HEK293 (cell line): ENCODE data around the gene FOXN3.

Source experiments
- CTCF ChIA-PET: fragments of 350-600 bp; formaldehyde crosslinking; extraction: SDS; loops from one replicate; lab custom pipeline; 2021; ENCODE audit warnings: antibody characterized with exemption; lab: Yijun Ruan, JAX
- POLR2A ChIA-PET: fragments of 300-600 bp; formaldehyde crosslinking; extraction: SDS; loops from one replicate; lab custom pipeline; 2020; ENCODE audit warnings: antibody characterized with exemption, inconsistent platforms; lab: Yijun Ruan, JAX
- H3K27ac ChIP-seq: fragments of 200-500 bp; sonication (Bioruptor generic); 2 replicates; pipeline ENCODE4 v1.5.1; 2014; ENCODE audit warnings: low read depth, low read length, control low read depth, inconsistent platforms; ENCODE audit errors: extremely low read depth
- H3K36me3 ChIP-seq, 2 experiments: fragments of 200-500 bp in 1 of 2; sonication (Bioruptor generic) in 1 of 2; 1 replicate in 1 of 2; 2 replicates in 1 of 2; pipeline ENCODE4 v1.5.1; 2014 to 2017; ENCODE audit warnings: inconsistent platforms in 2 of 2, low read length in 2 of 2; ENCODE audit not compliant: control insufficient read depth in 2 of 2, insufficient read depth in 1 of 2
- H3K4me1 ChIP-seq: fragments of 200-500 bp; sonication (Bioruptor generic); 2 replicates; pipeline ENCODE4 v1.5.1; 2014; ENCODE audit warnings: mild to moderate bottlenecking, low read length, inconsistent platforms; ENCODE audit not compliant: control insufficient read depth, insufficient read depth
- H3K4me3 ChIP-seq: 2 replicates; pipeline ENCODE4 v1.5.1; 2011; ENCODE audit warnings: low read depth, mild to moderate bottlenecking, control low read depth, low read length, moderate library complexity
- H3K9me3 ChIP-seq: fragments of 200-500 bp; sonication (Bioruptor generic); 2 replicates; pipeline ENCODE4 v1.5.1; 2014; ENCODE audit warnings: low read depth, low read length, inconsistent platforms; ENCODE audit not compliant: control insufficient read depth, insufficient read depth
- ATF2 ChIP-seq: fragments of 450-650 bp; formaldehyde crosslinking; IDR thresholded peaks from 2 replicates; pipeline ENCODE4 v1.5.1; 2016; ENCODE audit warnings: missing biosample characterization, missing genetic modification characterization, low read depth
- GLI2 ChIP-seq: fragments of 450-650 bp; formaldehyde crosslinking; IDR thresholded peaks from 2 replicates; pipeline ENCODE4; 2017; ENCODE audit warnings: missing biosample characterization, missing genetic modification characterization, low read depth, borderline replicate concordance
- GLIS1 ChIP-seq: fragments of 450-650 bp; formaldehyde crosslinking; IDR thresholded peaks from 2 replicates; pipeline ENCODE4 v1.5.1; 2016; ENCODE audit warnings: missing biosample characterization, missing genetic modification characterization
- KLF8 ChIP-seq: fragments of 450-650 bp; formaldehyde crosslinking; IDR thresholded peaks from 2 replicates; pipeline ENCODE4 v1.5.1; 2016; ENCODE audit warnings: missing biosample characterization, missing genetic modification characterization
- SCRT2 ChIP-seq: fragments of 450-650 bp; formaldehyde crosslinking; IDR thresholded peaks from 2 replicates; pipeline ENCODE4 v1.5.1; 2016; ENCODE audit warnings: missing biosample characterization, missing genetic modification characterization
- TRIM28 ChIP-seq: IDR thresholded peaks from 2 replicates; pipeline ENCODE4 v1.6.1; 2011; ENCODE audit warnings: low read length, control low read depth, borderline replicate concordance
- YY2 ChIP-seq: fragments of 450-650 bp; formaldehyde crosslinking; IDR thresholded peaks from 2 replicates; pipeline ENCODE4 v1.5.1; 2016; ENCODE audit warnings: missing biosample characterization, missing genetic modification characterization
- ZBTB49 ChIP-seq: fragments of 450-650 bp; formaldehyde crosslinking; IDR thresholded peaks from 2 replicates; pipeline ENCODE4 v1.5.1; 2016; ENCODE audit warnings: missing biosample characterization, missing genetic modification characterization, low read depth
- ZBTB6 ChIP-seq: fragments of 450-650 bp; formaldehyde crosslinking; IDR thresholded peaks from 2 replicates; pipeline ENCODE4 v1.5.1; 2017; ENCODE audit warnings: missing biosample characterization, missing genetic modification characterization
- ZNF140 ChIP-seq: fragments of 450-650 bp; formaldehyde crosslinking; IDR thresholded peaks from 2 replicates; pipeline ENCODE4 v1.5.1; 2016; ENCODE audit warnings: missing biosample characterization, missing genetic modification characterization
- ZNF18 ChIP-seq: fragments of 450-650 bp; formaldehyde crosslinking; IDR thresholded peaks from 2 replicates; pipeline ENCODE4 v1.5.1; 2016; ENCODE audit warnings: missing biosample characterization, missing genetic modification characterization
- ZNF221 ChIP-seq: fragments of 450-650 bp; formaldehyde crosslinking; IDR thresholded peaks from 2 replicates; pipeline ENCODE4 v1.5.1; 2017; ENCODE audit warnings: missing biosample characterization, missing genetic modification characterization, borderline replicate concordance
- ZNF24 ChIP-seq: fragments of 450-650 bp; formaldehyde crosslinking; IDR thresholded peaks from 2 replicates; pipeline ENCODE4 v1.5.1; 2016; ENCODE audit warnings: missing biosample characterization, missing genetic modification characterization
- ZNF266 ChIP-seq: fragments of 450-650 bp; formaldehyde crosslinking; IDR thresholded peaks from 2 replicates; pipeline ENCODE4 v1.5.1; 2016; ENCODE audit warnings: missing biosample characterization, missing genetic modification characterization, low read depth
- ZNF37A ChIP-seq: fragments of 450-650 bp; IDR thresholded peaks from 2 replicates; pipeline ENCODE4 v1.5.1; 2018; ENCODE audit warnings: missing biosample characterization, missing genetic modification characterization
- ZNF558 ChIP-seq: fragments of 450-650 bp; formaldehyde crosslinking; IDR thresholded peaks from 2 replicates; pipeline ENCODE4 v1.5.1; 2016; ENCODE audit warnings: missing biosample characterization, missing genetic modification characterization
- ZNF561 ChIP-seq: fragments of 450-650 bp; IDR thresholded peaks from 2 replicates; pipeline ENCODE4 v1.5.1; 2018; ENCODE audit warnings: missing biosample characterization, missing genetic modification characterization, borderline replicate concordance
- ZNF585B ChIP-seq: fragments of 450-650 bp; formaldehyde crosslinking; IDR thresholded peaks from 2 replicates; pipeline ENCODE4 v1.5.1; 2016; ENCODE audit warnings: missing biosample characterization, missing genetic modification characterization
- ZNF600 ChIP-seq: fragments of 450-650 bp; formaldehyde crosslinking; IDR thresholded peaks from 2 replicates; pipeline ENCODE4 v1.5.1; 2016; ENCODE audit warnings: missing biosample characterization, missing genetic modification characterization
- ZSCAN5A ChIP-seq: fragments of 450-650 bp; formaldehyde crosslinking; IDR thresholded peaks from 2 replicates; pipeline ENCODE4 v1.5.1; 2016; ENCODE audit warnings: missing biosample characterization, missing genetic modification characterization
- ZXDB ChIP-seq: fragments of 450-650 bp; formaldehyde crosslinking; IDR thresholded peaks from 2 replicates; pipeline ENCODE4 v1.5.1; 2016; ENCODE audit warnings: missing biosample characterization, missing genetic modification characterization
- TF ChIP-seq, protein P1 (sequence below): fragments of 450-650 bp; formaldehyde crosslinking; optimal IDR thresholded peaks from 2 replicates; pipeline ENCODE3; 2016; ENCODE audit warnings: missing biosample characterization, mild to moderate bottlenecking, missing genetic modification characterization
- TF ChIP-seq, protein P2 (sequence below): sonication (generic); formaldehyde crosslinking; IDR thresholded peaks from 2 replicates; pipeline ENCODE4 v1.8.1; 2022; ENCODE audit warnings: mild to moderate bottlenecking, moderate library complexity, missing genetic modification reagents

The FOXN3 gene

DNA sequence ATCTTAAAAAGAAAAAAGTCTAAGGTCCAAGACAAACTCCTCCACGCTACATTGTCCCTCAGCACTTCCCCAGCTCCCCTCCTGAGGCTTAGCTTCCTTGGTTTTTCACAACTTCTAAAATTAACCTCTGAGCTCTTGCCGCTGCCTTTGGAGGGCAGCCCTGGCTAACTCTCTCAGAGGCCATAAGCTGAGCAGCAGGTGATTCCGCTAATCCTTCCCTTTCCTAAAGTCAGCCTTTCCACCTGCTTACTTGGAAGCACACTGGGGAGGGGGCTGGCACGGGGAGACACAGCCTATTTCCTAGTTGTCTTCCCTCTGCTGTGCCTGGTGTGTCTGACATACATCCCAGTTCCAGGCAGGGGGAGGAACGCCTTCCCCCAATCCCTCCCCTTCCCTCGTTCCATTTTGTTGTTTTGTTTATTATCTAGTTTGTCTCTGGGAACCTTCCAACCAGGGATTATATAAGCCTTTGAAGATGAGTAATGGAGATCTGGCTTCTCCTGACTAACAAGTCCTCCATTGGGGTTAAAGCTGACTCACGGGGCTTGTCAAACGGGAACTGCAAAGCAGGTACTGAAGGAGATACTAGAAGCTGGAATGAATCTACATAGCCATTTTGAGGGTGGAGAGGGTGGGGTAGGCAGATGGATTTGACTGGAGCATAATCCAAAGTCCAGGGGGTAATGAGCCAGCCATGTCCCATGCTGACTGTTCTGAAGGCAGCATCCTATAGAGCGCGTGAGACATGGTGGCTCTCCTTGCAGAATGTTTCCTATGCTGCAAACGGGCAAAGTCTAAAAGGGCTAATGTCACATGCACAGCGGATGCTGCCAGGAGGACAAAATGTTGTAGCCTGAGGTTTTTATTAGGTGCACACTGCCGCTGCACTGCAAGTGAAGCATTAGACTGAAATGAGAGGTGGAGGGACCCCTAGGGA lies 230.8 kb downstream of the FOXN3 start:
- peaks cover 0 to 3% of the 10 kb centered on the region in 2 experiments; a peak in 1 of 3 replicates for H3K36me3 ChIP-seq
- no peaks in the 10 kb centered on the region for H3K4me1 ChIP-seq
- H3K27ac ChIP-seq: no peak overlapping the region
- TF ChIP-seq ZBTB49 (tag by site-specific recombination) (no peak), ZNF24 (tag by site-specific recombination) (no peak), SCRT2 (tag by site-specific recombination) (no peak), ZNF600 (tag by site-specific recombination) (no peak), YY2 (no peak), ZNF37A (tag by site-specific recombination) (peak; percentile 12; the same call in 1 of the 2 replicates), ZNF585B (tag by site-specific recombination) (peak; percentile 53), ZXDB (no peak)
- POLR2A ChIA-PET: no interaction called here
- no peak overlapping the region for H3K4me3 ChIP-seq
- H3K9me3 ChIP-seq: no peaks in the 10 kb centered on the region
- CTCF ChIA-PET: interaction anchor here (0.6 to 1.5 kb wide), 2 partner anchors 9 to 613 kb away, joined by 3 to 5 read pairs; no protein-coding TSS in a partner anchor

DNA sequence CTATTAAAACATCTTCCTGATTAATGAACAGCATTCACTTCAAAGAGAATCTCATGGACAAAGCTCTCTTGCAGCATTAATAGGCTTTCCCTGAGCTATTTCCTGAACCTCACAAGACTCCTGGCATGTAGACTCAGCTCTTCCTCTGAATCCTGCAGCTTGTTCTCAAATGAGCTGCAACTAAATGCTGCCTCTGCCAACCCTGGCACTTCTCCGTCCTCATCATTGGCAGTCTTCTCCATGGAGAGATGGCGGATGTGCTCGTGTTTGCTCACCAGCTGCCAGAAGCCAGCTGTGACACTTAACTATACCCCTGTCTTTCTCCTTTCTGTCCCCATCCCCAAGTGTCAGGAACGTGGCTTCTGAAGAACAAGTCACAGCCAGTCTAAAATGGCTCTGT lies 232.1 kb downstream of the FOXN3 start:
- Histone ChIP-seq H3K4me1 (no peaks in the 10 kb centered on the region), H3K36me3 (peaks cover 0 to 3% of the 10 kb centered on the region in 2 experiments; a peak in 1 of 3 replicates), H3K27ac (no peak overlapping the region), H3K9me3 (no peaks in the 10 kb centered on the region), H3K4me3 (no peak overlapping the region)
- ChIA-PET POLR2A (no interaction called here), CTCF (interaction anchor here (1.2 to 1.5 kb wide), 2 partner anchors 8 to 9 kb away, joined by 3 to 5 read pairs; no protein-coding TSS in a partner anchor)
- TF ChIP-seq ZNF140 (tag by site-specific recombination) (no peak), ZBTB6 (tag by site-specific recombination) (no peak), SCRT2 (tag by site-specific recombination) (no peak), GLIS1 (tag by site-specific recombination) (no peak), ZNF18 (no peak), ZNF561 (tag by site-specific recombination) (no peak), KLF8 (tag by site-specific recombination) (no peak), ZNF558 (no peak), ZNF221 (tag by site-specific recombination) (no peak), GLI2 (tag by site-specific recombination) (no peak), TRIM28 (no peak), ATF2 (tag by site-specific recombination) (no peak), ZNF266 (tag by site-specific recombination) (no peak), ZSCAN5A (tag by site-specific recombination) (no peak)
- TF ChIP-seq, protein P1, sequence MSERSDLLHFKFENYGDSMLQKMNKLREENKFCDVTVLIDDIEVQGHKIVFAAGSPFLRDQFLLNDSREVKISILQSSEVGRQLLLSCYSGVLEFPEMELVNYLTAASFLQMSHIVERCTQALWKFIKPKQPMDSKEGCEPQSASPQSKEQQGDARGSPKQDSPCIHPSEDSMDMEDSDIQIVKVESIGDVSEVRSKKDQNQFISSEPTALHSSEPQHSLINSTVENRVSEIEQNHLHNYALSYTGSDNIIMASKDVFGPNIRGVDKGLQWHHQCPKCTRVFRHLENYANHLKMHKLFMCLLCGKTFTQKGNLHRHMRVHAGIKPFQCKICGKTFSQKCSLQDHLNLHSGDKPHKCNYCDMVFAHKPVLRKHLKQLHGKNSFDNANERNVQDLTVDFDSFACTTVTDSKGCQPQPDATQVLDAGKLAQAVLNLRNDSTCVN (tag by site-specific recombination): no peak
- TF ChIP-seq, protein P2, sequence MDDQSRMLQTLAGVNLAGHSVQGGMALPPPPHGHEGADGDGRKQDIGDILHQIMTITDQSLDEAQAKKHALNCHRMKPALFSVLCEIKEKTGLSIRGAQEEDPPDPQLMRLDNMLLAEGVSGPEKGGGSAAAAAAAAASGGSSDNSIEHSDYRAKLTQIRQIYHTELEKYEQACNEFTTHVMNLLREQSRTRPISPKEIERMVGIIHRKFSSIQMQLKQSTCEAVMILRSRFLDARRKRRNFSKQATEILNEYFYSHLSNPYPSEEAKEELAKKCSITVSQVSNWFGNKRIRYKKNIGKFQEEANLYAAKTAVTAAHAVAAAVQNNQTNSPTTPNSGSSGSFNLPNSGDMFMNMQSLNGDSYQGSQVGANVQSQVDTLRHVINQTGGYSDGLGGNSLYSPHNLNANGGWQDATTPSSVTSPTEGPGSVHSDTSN (CRISPR knock-in tag): no peak
